Measurements from ENCODE around the gene KLHL28.

KLHL28 gene

GRCh38 chr14:44951051-44951450 is 10.7 kb downstream of the KLHL28 start:
- Histone ChIP-seq H3K36me3 (replicated peaks) (no peaks in the 10 kb centered on the region), H3K27me3 (replicated peaks) (no peaks in the 10 kb centered on the region), H3K27ac (no peak overlapping the region), H3K4me3 (ENCODE audit: low read depth, low read length) (no peak overlapping the region)
- in situ Hi-C loops (cut with HindIII; ENCODE audit: low pct_ligation_motif_present, low sequenced_read_pairs), result no loop called here
- no peak for DNase-seq
- no peak for TF ChIP-seq CTCF (IDR thresholded peaks at IDR 0.05; ENCODE audit: low read depth, low read length, missing control alignments)

GRCh38 chr14:44945264-44945663 is 16.5 kb downstream of the KLHL28 start:
- no peak overlapping the region for H3K4me3 ChIP-seq (ENCODE audit: low read depth, low read length)
- peaks cover 2% of the 10 kb centered on the region for H3K36me3 ChIP-seq (replicated peaks)
- no peaks in the 10 kb centered on the region for H3K27me3 ChIP-seq (replicated peaks)
- no peak overlapping the region for H3K27ac ChIP-seq
- no peak for TF ChIP-seq CTCF (IDR thresholded peaks at IDR 0.05; ENCODE audit: low read depth, low read length, missing control alignments)
- in situ Hi-C loops (cut with HindIII; ENCODE audit: low pct_ligation_motif_present, low sequenced_read_pairs), result no loop called here
- peak; percentile 44 for DNase-seq

- H3K36me3 ChIP-seq (replicated peaks), result peaks cover 2% of the 10 kb centered on the region
- no peak for TF ChIP-seq CTCF (IDR thresholded peaks at IDR 0.05; ENCODE audit: low read depth, low read length, missing control alignments)
These were observed 17.6 kb downstream of the KLHL28 start for GRCh38 chr14:44944107-44944506.

GRCh38 chr14:44942436-44942835 is 19.3 kb downstream of the KLHL28 start:
- H3K27me3 ChIP-seq (replicated peaks), result no peaks in the 10 kb centered on the region
- in situ Hi-C loops (cut with HindIII; ENCODE audit: low pct_ligation_motif_present, low sequenced_read_pairs), result no loop called here
- no peak overlapping the region for H3K4me3 ChIP-seq (ENCODE audit: low read depth, low read length)
- no peak for TF ChIP-seq CTCF (IDR thresholded peaks at IDR 0.05; ENCODE audit: low read depth, low read length, missing control alignments)
- no peak overlapping the region for H3K27ac ChIP-seq
- DNase-seq, result no peak
- peaks cover 2% of the 10 kb centered on the region for H3K36me3 ChIP-seq (replicated peaks)

More at GRCh38 chr14:44944107-44944506, 17.6 kb downstream of the KLHL28 start:
- DNase-seq, result no peak
- in situ Hi-C loops (cut with HindIII; ENCODE audit: low pct_ligation_motif_present, low sequenced_read_pairs), result no loop called here
- no peak overlapping the region for H3K27ac ChIP-seq
- no peaks in the 10 kb centered on the region for H3K27me3 ChIP-seq (replicated peaks)
- no peak overlapping the region for H3K4me3 ChIP-seq (ENCODE audit: low read depth, low read length)

- in situ Hi-C loops (cut with HindIII; ENCODE audit: low pct_ligation_motif_present, low sequenced_read_pairs), result no loop called here
- Histone ChIP-seq H3K27me3 (replicated peaks) (no peaks in the 10 kb centered on the region), H3K4me3 (ENCODE audit: low read depth, low read length) (no peak overlapping the region), H3K36me3 (replicated peaks) (peaks cover 2% of the 10 kb centered on the region), H3K27ac (no peak overlapping the region)
- TF ChIP-seq CTCF (IDR thresholded peaks at IDR 0.05; ENCODE audit: low read depth, low read length, missing control alignments), result no peak
- no peak for DNase-seq
These were observed 20.2 kb downstream of the KLHL28 start for GRCh38 chr14:44941591-44941990.

- no peaks in the 10 kb centered on the region for H3K27me3 ChIP-seq (replicated peaks)
These were observed 20.8 kb downstream of the KLHL28 start for GRCh38 chr14:44940944-44941343.

More at GRCh38 chr14:44940944-44941343, 20.8 kb downstream of the KLHL28 start:
- in situ Hi-C loops (cut with HindIII; ENCODE audit: low pct_ligation_motif_present, low sequenced_read_pairs), result no loop called here
- TF ChIP-seq CTCF (IDR thresholded peaks at IDR 0.05; ENCODE audit: low read depth, low read length, missing control alignments), result no peak
- H3K4me3 ChIP-seq (ENCODE audit: low read depth, low read length), result no peak overlapping the region
- no peak for DNase-seq
- H3K36me3 ChIP-seq (replicated peaks), result peaks cover 2% of the 10 kb centered on the region
- no peak overlapping the region for H3K27ac ChIP-seq

Data from brain microvascular endothelial cell (primary cell).